ENCODE data around the gene CD2BP2.
"Not testable (repeated sequence)": the region's sequence is repeated elsewhere in the genome, so short reads cannot be mapped to it uniquely, and the experiment has no call there.

Gene CD2BP2
- 150 to 166 reads per million in 2 donors for total RNA-seq

- peak; percentile 72 for DNase-seq
These were observed at the start of gene CD2BP2 for GRCh38 chr16:30355144-30355953. Gene CD2BP2, minus strand, starts transcription at chr16:30355308. Its CDS starts 627 bp downstream, at chr16:30354681.

DNA sequence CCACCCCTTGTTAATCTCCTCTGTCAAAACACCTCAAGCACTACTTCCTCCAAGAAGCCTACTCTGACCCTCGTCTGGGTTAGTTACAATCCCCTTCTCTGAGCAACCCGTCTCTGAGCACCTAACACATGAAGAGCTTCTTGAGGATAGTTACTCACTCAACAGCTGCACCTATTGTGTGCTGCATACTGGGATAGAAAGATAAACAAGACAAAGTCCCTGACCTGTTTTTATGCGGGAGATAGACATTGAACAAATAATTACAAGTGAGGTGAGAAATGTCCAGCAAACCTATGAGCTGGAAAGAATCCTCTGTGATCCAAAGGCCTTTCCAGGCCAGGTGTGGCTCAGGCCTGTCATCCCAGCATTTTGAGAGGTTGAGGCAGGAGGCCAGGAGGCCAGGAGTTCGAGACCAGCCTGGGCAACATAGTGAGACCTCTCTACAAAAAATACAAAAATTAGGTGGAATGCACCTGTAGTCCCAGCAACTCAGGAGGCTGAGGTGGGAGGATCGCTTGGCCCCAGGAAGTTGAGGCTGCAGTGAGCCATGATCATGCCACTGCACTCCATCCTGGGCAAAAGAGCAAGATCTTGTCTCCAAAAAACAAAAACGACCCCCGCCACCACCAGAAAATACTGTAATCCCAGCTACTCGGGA, 46.8 kb upstream of the CD2BP2 start:
- no peak for DNase-seq

GRCh38 chr16:30399435-30400186, 44.5 kb upstream of the CD2BP2 start:
- DNase-seq: no peak

DNA sequence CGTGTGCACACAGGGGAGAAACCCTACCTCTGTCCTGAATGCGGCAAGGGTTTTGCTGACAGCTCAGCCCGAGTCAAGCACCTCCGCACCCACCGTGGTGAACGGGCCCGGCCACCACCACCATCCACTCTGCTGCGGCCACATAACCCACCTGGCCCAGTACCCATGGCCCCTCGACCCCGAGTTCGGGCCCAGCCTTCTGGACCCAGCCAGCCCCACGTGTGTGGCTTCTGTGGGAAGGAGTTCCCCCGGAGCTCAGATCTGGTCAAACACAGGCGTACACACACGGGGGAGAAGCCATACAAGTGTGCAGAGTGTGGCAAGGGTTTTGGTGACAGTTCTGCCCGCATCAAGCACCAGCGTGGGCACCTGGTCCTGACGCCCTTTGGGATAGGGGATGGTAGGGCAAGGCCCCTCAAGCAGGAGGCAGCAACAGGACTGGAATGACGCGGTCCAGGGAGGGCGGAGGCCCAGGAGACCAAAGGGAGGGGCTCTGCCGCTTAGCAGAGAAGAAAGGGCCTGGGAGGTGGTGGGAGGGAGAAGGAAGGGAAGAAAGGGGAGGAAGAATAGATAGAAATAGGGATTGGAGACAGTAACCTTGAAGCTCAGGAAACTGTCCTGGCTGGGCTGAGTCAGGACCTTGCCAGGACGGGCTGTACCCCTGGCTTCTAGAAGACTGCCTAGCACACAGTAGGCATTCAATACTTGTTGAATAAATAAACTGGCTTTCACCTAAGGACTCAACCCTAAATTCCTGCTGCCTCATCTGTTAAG, 43.7 kb upstream of the CD2BP2 start:
- DNase-seq: no peak

GRCh38 chr16:30397776-30398660, 42.9 kb upstream of the CD2BP2 start:
- DNase-seq: no peak

DNA sequence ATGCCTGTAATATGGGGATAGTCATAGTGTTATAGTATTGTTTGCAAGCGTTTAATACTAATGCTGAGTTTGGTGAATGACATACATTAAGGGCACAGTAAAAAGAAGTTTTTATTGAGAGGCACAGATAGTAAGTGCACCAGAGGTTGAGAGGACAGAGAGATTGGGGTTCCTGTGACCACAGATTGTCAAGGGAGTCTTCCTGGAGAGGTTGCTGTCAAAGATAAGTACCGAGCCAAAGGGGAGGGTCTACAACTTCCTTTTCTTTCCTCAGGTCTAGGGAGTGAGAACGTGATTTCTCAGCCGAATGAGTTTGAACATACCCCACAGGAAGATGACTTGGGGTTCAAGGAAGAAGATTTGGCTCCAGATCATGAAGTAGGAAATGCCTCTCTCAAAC, 41.9 kb upstream of the CD2BP2 start:
- DNase-seq: no peak

- DNase-seq: not testable (repeated sequence)
These were observed 41.5 kb upstream of the CD2BP2 start for GRCh38 chr16:30396627-30397026.

DNA sequence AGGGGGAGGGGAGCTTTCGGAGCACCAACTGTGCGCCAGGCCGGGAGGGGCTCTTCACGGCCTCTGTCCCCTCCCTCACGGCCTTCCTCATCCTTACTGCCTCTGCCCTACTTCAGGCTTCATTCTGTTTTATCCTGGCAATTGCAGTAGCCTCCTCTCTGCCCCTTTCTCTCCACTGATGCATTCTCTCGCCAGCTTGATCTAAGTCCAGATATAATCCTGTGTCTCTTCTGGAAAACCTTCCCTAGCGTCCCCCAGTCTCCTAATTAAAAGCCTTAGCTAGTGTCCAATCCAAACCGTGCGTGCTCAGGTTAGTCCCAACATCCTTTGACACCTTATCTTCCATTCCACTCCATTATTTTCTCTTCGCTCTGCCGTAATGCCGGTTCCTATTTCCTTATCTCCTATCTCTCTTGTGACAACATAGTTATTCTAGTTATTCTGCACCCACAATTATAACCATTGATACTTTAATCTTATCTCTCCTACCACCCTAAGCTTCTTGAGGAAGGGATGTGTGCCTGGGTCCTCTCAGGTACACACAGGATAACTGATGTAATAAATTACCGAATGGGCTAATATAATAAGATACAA, 41.0 kb upstream of the CD2BP2 start:
- no peak for DNase-seq

DNA sequence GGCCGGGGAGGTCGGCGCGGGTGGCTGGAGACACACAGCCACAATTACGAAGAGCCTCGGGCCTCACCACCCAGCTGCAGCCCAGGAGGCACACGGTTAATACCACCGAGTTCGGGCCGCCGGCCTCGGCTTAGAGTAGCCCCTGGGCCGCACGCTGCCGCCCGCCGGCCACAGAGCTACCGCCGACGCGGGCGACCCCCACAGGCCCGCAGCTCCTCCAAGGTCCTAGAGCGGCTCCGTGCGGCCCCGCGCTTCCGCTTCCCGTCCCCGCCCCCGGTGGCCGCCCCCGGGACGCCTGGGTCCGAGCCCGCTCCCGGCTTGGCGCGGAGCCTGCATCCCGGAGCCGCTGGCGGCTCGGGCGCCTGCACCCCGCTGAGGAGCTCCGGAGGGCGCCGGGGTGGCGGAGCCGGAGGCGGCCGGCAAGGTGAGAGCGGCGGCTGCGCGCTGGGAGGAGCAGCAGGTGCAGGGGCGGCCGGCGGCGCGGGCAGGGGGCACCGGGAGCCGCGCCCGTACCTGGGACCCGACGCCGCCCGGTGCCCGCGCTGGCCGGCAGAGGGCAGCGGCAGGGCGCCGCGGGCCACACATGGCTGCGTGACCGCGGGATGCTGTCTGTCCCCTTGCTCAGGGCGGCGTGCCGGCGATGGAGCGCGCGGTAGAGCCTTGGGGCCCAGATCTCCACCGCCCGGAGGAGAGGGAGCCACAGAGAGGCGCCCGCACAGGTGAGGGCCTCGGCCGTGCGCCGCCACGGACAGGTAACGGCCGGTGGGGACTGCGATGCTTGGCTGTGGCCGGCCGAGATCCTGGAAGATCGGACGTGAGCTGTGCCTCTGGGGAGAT, 40.3 kb upstream of the CD2BP2 start, which contains the start of gene ZNF48:
Gene ZNF48 (plus strand): TSS at position 266 of the 837 bp plus-strand sequence. CDS start 375 bp downstream, at position 641.
- DNase-seq: peak; percentile 45

DNA sequence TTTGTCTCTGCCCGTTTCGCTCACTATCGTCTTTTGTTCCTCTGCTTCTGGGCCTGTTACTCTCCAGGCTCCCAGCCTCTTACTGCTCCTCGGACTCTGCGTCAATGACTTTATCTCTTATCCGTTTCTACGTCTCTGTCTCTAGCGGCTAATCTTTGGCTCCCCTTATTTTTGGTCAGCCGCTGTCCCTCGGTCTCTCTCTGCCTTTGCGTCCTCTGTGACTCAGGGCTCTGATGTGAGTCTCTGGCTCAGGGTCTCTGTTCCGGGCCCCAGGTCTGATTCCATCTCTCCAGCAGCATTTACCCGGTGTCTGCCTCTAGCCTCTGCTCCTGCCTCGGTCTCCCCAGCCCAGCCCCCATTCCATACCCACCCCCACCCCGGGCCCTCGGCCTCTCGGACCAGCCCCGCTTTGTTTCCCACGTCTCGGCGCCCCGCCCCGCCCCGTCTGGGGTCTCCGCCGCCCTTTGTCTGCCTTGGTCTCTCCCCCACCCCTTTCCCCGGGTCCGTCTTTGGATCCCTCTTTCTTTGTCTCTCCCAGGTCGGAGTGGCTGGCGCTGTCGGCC, 39.6 kb upstream of the CD2BP2 start:
- no peak for DNase-seq

GRCh38 chr16:30383521-30383920, 28.4 kb upstream of the CD2BP2 start:
- no peak for DNase-seq

DNA sequence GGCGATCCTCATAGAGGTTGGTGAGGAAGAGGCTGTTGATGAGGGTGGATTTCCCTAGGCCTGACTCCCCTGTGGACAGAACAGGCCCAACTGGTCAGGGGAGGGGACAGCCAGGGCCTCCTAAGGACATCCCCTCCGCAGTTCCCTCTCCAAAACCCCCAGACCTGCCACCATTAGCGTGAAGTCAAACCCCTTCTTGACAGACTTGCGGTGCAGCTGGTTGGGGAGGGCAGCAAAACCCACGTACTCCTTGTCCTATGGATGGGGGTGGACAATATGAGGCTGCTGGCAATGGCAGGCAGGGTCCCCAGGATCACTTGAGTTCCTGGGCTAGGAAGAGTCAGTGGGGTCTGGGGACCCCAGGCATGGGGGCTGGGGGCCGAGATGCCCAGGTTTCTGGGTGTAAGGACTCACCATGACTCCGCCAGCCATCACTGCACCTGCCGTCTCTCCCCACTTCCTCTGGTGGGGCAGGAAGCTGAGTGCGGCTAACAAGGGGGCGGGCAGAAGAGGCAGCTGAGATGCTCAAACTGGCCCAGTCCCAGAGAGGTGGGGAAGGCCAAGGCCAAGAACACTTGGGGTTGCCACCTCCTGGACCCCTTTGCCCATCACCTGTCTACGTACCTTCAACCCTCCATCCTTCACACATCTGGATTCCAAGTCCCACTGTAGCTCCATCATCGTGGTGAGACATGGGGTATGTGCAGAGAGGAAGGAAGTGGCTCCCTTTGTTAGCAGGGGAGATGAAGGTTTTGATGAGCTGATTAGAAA, 27.2 kb upstream of the CD2BP2 start, which contains the start of gene SEPTIN1:
Gene SEPTIN1 (minus strand): TSS at position 451 of the 771 bp plus-strand sequence. CDS start 19 bp downstream, at position 432.
- DNase-seq: peak; percentile 31

DNA sequence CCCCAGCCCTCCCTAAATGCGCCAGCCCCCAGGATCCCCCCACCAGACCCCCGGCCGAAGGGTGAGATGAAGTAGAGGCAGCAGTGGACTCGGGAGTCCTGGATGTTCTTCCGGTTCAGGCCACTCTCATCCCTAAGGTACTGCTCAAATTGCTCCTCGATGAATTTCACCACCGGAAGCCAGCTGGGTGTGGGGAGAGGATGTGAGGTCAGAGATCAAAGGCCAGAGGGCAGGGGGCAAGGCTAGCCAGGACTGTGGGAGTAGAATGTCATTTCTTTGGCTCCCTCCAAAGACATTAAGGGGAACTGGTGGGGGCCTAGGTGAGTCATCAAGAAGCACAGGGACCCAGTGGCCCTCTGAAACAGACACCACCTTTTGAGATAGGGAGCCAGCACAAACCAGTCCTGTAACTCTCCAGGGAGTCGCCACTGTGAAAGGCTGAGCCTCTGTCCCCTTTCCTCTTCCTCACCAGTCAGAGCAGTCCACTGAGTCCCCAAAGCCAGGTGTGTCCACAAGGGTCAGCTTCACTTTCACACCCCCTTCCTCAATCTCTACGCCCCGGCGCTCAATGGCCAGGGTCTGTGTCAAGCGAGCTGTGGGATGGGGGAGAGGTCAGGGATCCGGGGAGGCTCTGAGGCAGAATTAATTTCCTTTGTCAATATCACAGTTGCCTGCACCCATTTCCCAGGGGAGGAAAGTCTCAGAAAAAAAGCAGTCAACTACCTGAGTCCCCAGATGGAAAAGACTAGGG, 26.4 kb upstream of the CD2BP2 start:
- no peak for DNase-seq

GRCh38 chr16:30380803-30381208, 25.7 kb upstream of the CD2BP2 start:
- no peak for DNase-seq

GRCh38 chr16:30380072-30380802, 25.1 kb upstream of the CD2BP2 start:
- no peak for DNase-seq

GRCh38 chr16:30379158-30379783, 24.2 kb upstream of the CD2BP2 start:
- no peak for DNase-seq
